ENCODE results near the gene PLXND1.

Gene PLXND1

DNA sequence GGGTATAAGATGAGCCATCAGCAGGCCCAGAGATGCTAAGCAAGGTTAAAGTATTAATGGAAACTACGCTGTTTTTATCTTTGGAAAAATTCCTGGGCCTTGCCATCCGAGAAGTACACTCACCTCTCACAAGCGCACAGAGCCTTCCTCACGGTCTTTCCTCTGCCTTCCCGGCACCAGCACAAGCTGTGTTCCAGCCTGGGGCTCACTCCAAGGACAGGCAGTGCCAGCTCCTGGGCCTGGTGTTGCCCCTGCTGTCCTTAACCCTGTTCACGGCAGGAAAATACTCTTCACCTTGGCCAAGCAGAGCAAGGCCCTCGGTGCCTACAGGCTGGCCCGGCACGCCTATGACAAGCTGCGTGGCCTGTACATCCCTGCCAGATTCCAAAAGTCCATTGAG lies 92.4 kb downstream of the PLXND1 start:
- H3K27ac ChIP-seq (replicated peaks) = no peak overlapping the region
- no peak for DNase-seq (ENCODE audit: low read depth in 1 of 2, low spot score in 1 of 2)
- H3K4me3 ChIP-seq (replicated peaks; ENCODE audit: insufficient read depth, low read length) = no peak overlapping the region
- no peak for TF ChIP-seq POLR2AphosphoS5 (IDR thresholded peaks at IDR 0.05; ENCODE audit: low read depth)
- no peak for TF ChIP-seq SPI1 (IDR thresholded peaks at IDR 0.05; ENCODE audit: borderline replicate concordance, low read depth)
- TF ChIP-seq, protein P1, sequence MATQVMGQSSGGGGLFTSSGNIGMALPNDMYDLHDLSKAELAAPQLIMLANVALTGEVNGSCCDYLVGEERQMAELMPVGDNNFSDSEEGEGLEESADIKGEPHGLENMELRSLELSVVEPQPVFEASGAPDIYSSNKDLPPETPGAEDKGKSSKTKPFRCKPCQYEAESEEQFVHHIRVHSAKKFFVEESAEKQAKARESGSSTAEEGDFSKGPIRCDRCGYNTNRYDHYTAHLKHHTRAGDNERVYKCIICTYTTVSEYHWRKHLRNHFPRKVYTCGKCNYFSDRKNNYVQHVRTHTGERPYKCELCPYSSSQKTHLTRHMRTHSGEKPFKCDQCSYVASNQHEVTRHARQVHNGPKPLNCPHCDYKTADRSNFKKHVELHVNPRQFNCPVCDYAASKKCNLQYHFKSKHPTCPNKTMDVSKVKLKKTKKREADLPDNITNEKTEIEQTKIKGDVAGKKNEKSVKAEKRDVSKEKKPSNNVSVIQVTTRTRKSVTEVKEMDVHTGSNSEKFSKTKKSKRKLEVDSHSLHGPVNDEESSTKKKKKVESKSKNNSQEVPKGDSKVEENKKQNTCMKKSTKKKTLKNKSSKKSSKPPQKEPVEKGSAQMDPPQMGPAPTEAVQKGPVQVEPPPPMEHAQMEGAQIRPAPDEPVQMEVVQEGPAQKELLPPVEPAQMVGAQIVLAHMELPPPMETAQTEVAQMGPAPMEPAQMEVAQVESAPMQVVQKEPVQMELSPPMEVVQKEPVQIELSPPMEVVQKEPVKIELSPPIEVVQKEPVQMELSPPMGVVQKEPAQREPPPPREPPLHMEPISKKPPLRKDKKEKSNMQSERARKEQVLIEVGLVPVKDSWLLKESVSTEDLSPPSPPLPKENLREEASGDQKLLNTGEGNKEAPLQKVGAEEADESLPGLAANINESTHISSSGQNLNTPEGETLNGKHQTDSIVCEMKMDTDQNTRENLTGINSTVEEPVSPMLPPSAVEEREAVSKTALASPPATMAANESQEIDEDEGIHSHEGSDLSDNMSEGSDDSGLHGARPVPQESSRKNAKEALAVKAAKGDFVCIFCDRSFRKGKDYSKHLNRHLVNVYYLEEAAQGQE (IDR thresholded peaks at IDR 0.05; ENCODE audit: insufficient replicate concordance, low read depth) = no peak
- TF ChIP-seq GABPA (IDR thresholded peaks at IDR 0.05; ENCODE audit: low read depth) = no peak
- H3K27me3 ChIP-seq (ENCODE audit: insufficient read depth, poor library complexity, severe bottlenecking) = no peaks in the 10 kb centered on the region

DNA sequence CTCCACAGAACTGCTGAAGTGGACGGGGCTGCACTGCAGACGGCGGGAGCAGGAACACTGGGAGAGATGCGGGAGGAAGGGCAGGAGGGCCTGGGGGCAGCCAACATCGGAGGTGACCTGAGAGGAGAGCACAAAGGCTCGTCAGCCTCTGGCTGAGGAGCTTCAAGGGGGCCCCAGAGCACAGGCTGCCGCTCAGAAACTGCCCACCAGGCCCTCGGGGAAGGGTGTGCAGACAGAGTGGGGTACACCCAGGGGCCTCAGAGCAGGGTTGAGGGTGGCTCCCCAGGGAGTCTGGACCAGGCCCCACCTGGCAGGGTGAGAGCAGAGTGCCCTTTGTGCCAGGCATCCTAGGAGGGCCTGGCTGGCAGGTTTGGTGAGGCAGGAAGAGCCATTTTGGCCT lies 92.8 kb downstream of the PLXND1 start:
- H3K4me3 ChIP-seq (replicated peaks; ENCODE audit: insufficient read depth, low read length) = no peak overlapping the region
- TF ChIP-seq, protein P2, sequence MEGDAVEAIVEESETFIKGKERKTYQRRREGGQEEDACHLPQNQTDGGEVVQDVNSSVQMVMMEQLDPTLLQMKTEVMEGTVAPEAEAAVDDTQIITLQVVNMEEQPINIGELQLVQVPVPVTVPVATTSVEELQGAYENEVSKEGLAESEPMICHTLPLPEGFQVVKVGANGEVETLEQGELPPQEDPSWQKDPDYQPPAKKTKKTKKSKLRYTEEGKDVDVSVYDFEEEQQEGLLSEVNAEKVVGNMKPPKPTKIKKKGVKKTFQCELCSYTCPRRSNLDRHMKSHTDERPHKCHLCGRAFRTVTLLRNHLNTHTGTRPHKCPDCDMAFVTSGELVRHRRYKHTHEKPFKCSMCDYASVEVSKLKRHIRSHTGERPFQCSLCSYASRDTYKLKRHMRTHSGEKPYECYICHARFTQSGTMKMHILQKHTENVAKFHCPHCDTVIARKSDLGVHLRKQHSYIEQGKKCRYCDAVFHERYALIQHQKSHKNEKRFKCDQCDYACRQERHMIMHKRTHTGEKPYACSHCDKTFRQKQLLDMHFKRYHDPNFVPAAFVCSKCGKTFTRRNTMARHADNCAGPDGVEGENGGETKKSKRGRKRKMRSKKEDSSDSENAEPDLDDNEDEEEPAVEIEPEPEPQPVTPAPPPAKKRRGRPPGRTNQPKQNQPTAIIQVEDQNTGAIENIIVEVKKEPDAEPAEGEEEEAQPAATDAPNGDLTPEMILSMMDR (IDR thresholded peaks at IDR 0.05; ENCODE audit: insufficient read depth, low read length) = no peak
- TF ChIP-seq GABPA (IDR thresholded peaks at IDR 0.05; ENCODE audit: low read depth) (no peak), SPI1 (IDR thresholded peaks at IDR 0.05; ENCODE audit: borderline replicate concordance, low read depth) (no peak), POLR2AphosphoS5 (IDR thresholded peaks at IDR 0.05; ENCODE audit: low read depth) (no peak)
- TF ChIP-seq, protein P1 (IDR thresholded peaks at IDR 0.05; ENCODE audit: insufficient replicate concordance, low read depth) = no peak
- no peaks in the 10 kb centered on the region for H3K27me3 ChIP-seq (ENCODE audit: insufficient read depth, poor library complexity, severe bottlenecking)
- no peak overlapping the region for H3K27ac ChIP-seq (replicated peaks)
- DNase-seq (ENCODE audit: low read depth in 1 of 2, low spot score in 1 of 2) = no peak

DNA sequence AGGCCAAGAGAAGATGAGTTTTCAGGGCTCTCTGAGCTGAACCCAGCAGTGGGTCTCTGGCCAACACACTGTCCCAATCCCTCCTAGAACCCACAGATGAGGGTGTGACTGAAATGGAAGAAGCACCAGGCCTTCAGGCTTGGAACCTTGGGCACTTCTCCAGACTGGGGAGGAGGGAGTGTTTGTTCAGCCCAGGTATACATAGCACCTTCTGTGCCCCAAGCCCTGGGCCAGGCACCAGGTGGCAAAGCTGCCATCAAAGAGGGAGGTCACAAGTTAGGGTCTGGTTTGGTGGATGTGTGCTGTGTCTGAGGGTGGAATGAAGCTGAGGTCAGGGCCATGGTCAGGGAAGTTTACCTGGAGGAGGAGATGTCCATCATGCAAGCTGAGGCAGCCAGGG lies 93.9 kb downstream of the PLXND1 start:
- TF ChIP-seq POLR2AphosphoS5 (IDR thresholded peaks at IDR 0.05; ENCODE audit: low read depth) = no peak
- TF ChIP-seq SPI1 (IDR thresholded peaks at IDR 0.05; ENCODE audit: borderline replicate concordance, low read depth) = no peak
- TF ChIP-seq, protein P2 (IDR thresholded peaks at IDR 0.05; ENCODE audit: insufficient read depth, low read length) = no peak
- no peak for TF ChIP-seq GABPA (IDR thresholded peaks at IDR 0.05; ENCODE audit: low read depth)
- TF ChIP-seq, protein P1 (IDR thresholded peaks at IDR 0.05; ENCODE audit: insufficient replicate concordance, low read depth) = no peak
- no peak overlapping the region for H3K27ac ChIP-seq (replicated peaks)
- no peak for DNase-seq (ENCODE audit: low read depth in 1 of 2, low spot score in 1 of 2)
- no peak overlapping the region for H3K4me3 ChIP-seq (replicated peaks; ENCODE audit: insufficient read depth, low read length)
- no peaks in the 10 kb centered on the region for H3K27me3 ChIP-seq (ENCODE audit: insufficient read depth, poor library complexity, severe bottlenecking)
